ENCODE data around the gene CDH4.

The CDH4 gene

GRCh38 chr20:61570646-61571195 lies 318.7 kb downstream of the CDH4 start:
- no peak for DNase-seq

GRCh38 chr20:61571221-61571620 lies 319.2 kb downstream of the CDH4 start:
- DNase-seq = no peak

- no peak for DNase-seq
These were observed 320.1 kb downstream of the CDH4 start for GRCh38 chr20:61571916-61572711.

GRCh38 chr20:61572789-61573188 lies 320.7 kb downstream of the CDH4 start:
- no peak for DNase-seq

GRCh38 chr20:61573415-61574305 lies 321.6 kb downstream of the CDH4 start:
- no peak for DNase-seq

GRCh38 chr20:61575151-61575937 lies 323.3 kb downstream of the CDH4 start:
- no peak for DNase-seq

GRCh38 chr20:61576372-61576771 lies 324.3 kb downstream of the CDH4 start:
- no peak for DNase-seq

- DNase-seq = no peak
These were observed 325.0 kb downstream of the CDH4 start for GRCh38 chr20:61577065-61577464.

- no peak for DNase-seq
These were observed 327.8 kb downstream of the CDH4 start for GRCh38 chr20:61579908-61580307.

- DNase-seq = no peak
These were observed 329.1 kb downstream of the CDH4 start for GRCh38 chr20:61580958-61581824.

- DNase-seq = no peak
These were observed 329.7 kb downstream of the CDH4 start for GRCh38 chr20:61581825-61582188.

GRCh38 chr20:61582196-61582923 lies 330.3 kb downstream of the CDH4 start:
- DNase-seq = no peak

GRCh38 chr20:61583356-61583755 lies 331.3 kb downstream of the CDH4 start:
- no peak for DNase-seq

- DNase-seq = no peak
These were observed 332.8 kb downstream of the CDH4 start for GRCh38 chr20:61584851-61585250.

- no peak for DNase-seq
These were observed 333.7 kb downstream of the CDH4 start for GRCh38 chr20:61585764-61586163.

GRCh38 chr20:61587036-61587435 lies 335.0 kb downstream of the CDH4 start:
- DNase-seq = no peak

GRCh38 chr20:61587681-61588289 lies 335.7 kb downstream of the CDH4 start:
- no peak for DNase-seq

GRCh38 chr20:61588411-61589385 lies 336.6 kb downstream of the CDH4 start:
- no peak for DNase-seq

GRCh38 chr20:61590236-61590635 lies 338.2 kb downstream of the CDH4 start:
- DNase-seq = no peak

Measured in right hindlimb (tissue), 1 donor.